HEK293T (cell line): ENCODE measurements around the gene KYNU.
"Not testable (repeated sequence)": the region's sequence is repeated elsewhere in the genome, so short reads cannot be mapped to it uniquely, and the experiment has no call there.

Source experiments
- CTCF ChIA-PET: fragments of 350-600 bp; formaldehyde crosslinking; extraction: SDS; loops from one replicate; lab custom pipeline; 2021; ENCODE audit warnings: antibody characterized with exemption, inconsistent platforms; lab: Yijun Ruan, JAX
- POLR2A ChIA-PET: fragments of 350-600 bp; formaldehyde crosslinking; extraction: SDS; loops from one replicate; lab custom pipeline; 2020; ENCODE audit warnings: antibody characterized with exemption, inconsistent platforms; lab: Yijun Ruan, JAX
- DNase-seq: peaks from one replicate; pipeline ENCODE4 v3.0.0; 2012; ENCODE audit warnings: mixed read lengths; ENCODE audit errors: extremely low spot score
- ARNT ChIP-seq: fragments of 450-650 bp; IDR thresholded peaks from 2 replicates; pipeline ENCODE4 v1.6.1; 2017; ENCODE audit warnings: mild to moderate bottlenecking
- BHLHE40 ChIP-seq: fragments of 450-650 bp; IDR thresholded peaks from 2 replicates; pipeline ENCODE4 v1.6.1; 2016; ENCODE audit warnings: mild to moderate bottlenecking, moderate library complexity, borderline replicate concordance
- CTBP1 ChIP-seq: fragments of 450-650 bp; IDR thresholded peaks from 2 replicates; pipeline ENCODE4 v1.6.1; 2016; ENCODE audit warnings: borderline replicate concordance
- ELF4 ChIP-seq: fragments of 450-650 bp; IDR thresholded peaks from 2 replicates; pipeline ENCODE4 v1.6.1; 2017; ENCODE audit warnings: antibody characterized with exemption
- FOXA1 ChIP-seq: fragments of 450-650 bp; IDR thresholded peaks from 2 replicates; pipeline ENCODE4 v1.6.1; 2016; ENCODE audit warnings: mild to moderate bottlenecking
- FOXK2 ChIP-seq: fragments of 450-650 bp; IDR thresholded peaks from 2 replicates; pipeline ENCODE4 v1.6.1; 2016; ENCODE audit warnings: mild to moderate bottlenecking
- FOXM1 ChIP-seq: fragments of 450-650 bp; IDR thresholded peaks from 2 replicates; pipeline ENCODE4 v1.6.1; 2017; ENCODE audit warnings: mild to moderate bottlenecking, borderline replicate concordance
- HDGF ChIP-seq: fragments of 450-650 bp; IDR thresholded peaks from 2 replicates; pipeline ENCODE4 v1.6.1; 2017; ENCODE audit warnings: antibody characterized with exemption, borderline replicate concordance
- L3MBTL2 ChIP-seq: fragments of 450-650 bp; conservative IDR thresholded peaks from 2 replicates; pipeline ENCODE4 v1.6.1; 2016; ENCODE audit warnings: mild to moderate bottlenecking
- LEF1 ChIP-seq: fragments of 450-650 bp; IDR thresholded peaks from 2 replicates; pipeline ENCODE4 v1.6.1; 2017; ENCODE audit warnings: mild to moderate bottlenecking, borderline replicate concordance
- NFRKB ChIP-seq: fragments of 450-650 bp; IDR thresholded peaks from 2 replicates; pipeline ENCODE4 v1.6.1; 2016; ENCODE audit warnings: mild to moderate bottlenecking, moderate library complexity
- PKNOX1 ChIP-seq: fragments of 450-650 bp; IDR thresholded peaks from 2 replicates; pipeline ENCODE4 v1.6.1; 2016
- SP1 ChIP-seq: fragments of 450-650 bp; IDR thresholded peaks from 2 replicates; pipeline ENCODE4 v1.6.1; 2017
- SUZ12 ChIP-seq: fragments of 450-650 bp; IDR thresholded peaks from 2 replicates; pipeline ENCODE4 v1.6.1; 2016; ENCODE audit warnings: mild to moderate bottlenecking
- TARDBP ChIP-seq: fragments of 450-650 bp; IDR thresholded peaks from 2 replicates; pipeline ENCODE4 v1.6.1; 2016
- ZNF384 ChIP-seq: fragments of 450-650 bp; IDR thresholded peaks from 2 replicates; pipeline ENCODE4 v1.6.1; 2016

The KYNU gene

GRCh38 chr2:142940606-142941223 is 63.3 kb downstream of the KYNU start:
- TF ChIP-seq PKNOX1 (peak; percentile 68), HDGF (no peak)
- CTCF ChIA-PET = no interaction called here
- POLR2A ChIA-PET = no interaction called here
- DNase-seq = no peak

GRCh38 chr2:142942690-142943089 is 65.2 kb downstream of the KYNU start:
- no peak for DNase-seq
- POLR2A ChIA-PET = no interaction called here
- CTCF ChIA-PET = no interaction called here
- no peak for TF ChIP-seq SP1
- no peak for TF ChIP-seq FOXM1
- TF ChIP-seq HDGF = no peak
- no peak for TF ChIP-seq ZNF384
- TF ChIP-seq FOXK2 = no peak
- TF ChIP-seq FOXA1 = no peak
- TF ChIP-seq PKNOX1 = no peak
- no peak for TF ChIP-seq ELF4
- TF ChIP-seq NFRKB = no peak
- no peak for TF ChIP-seq LEF1
- TF ChIP-seq TARDBP = no peak
- no peak for TF ChIP-seq BHLHE40

GRCh38 chr2:142944264-142944663 is 66.8 kb downstream of the KYNU start:
- 0 out of 2 replicates have a peak, but pooled peaks have one; percentile 44 for TF ChIP-seq FOXK2
- no peak for TF ChIP-seq ZNF384
- TF ChIP-seq BHLHE40 = no peak
- no peak for TF ChIP-seq ARNT
- TF ChIP-seq ELF4 = no peak
- TF ChIP-seq SP1 = no peak
- TF ChIP-seq TARDBP = no peak
- no peak for TF ChIP-seq NFRKB
- no peak for TF ChIP-seq FOXA1
- TF ChIP-seq LEF1 = no peak
- TF ChIP-seq CTBP1 = peak; percentile 66; the same call in 1 of the 2 replicates
- peak; percentile 88 for TF ChIP-seq PKNOX1
- no peak for TF ChIP-seq SUZ12
- POLR2A ChIA-PET = no interaction called here
- CTCF ChIA-PET = no interaction called here
- peak; percentile 12 for DNase-seq

- DNase-seq = no peak
Observed at GRCh38 chr2:142944721-142945120, 67.3 kb downstream of the KYNU start.

GRCh38 chr2:142946941-142947340 is 69.5 kb downstream of the KYNU start:
- POLR2A ChIA-PET = no interaction called here
- DNase-seq = no peak
- CTCF ChIA-PET = no interaction called here
- TF ChIP-seq BHLHE40 (no peak), ARNT (no peak), PKNOX1 (no peak), LEF1 (no peak), HDGF (no peak), TARDBP (no peak), FOXM1 (no peak), ELF4 (no peak), CTBP1 (no peak), SUZ12 (no peak), L3MBTL2 (no peak), FOXA1 (no peak), FOXK2 (no peak), ZNF384 (no peak), SP1 (no peak), NFRKB (no peak)

More at GRCh38 chr2:142944721-142945120, 67.3 kb downstream of the KYNU start:
- ChIA-PET POLR2A (no interaction called here), CTCF (no interaction called here)
- TF ChIP-seq PKNOX1 (no peak), LEF1 (no peak), FOXM1 (no peak), ELF4 (no peak), L3MBTL2 (no peak), TARDBP (no peak), HDGF (no peak), CTBP1 (no peak), FOXK2 (no peak), SP1 (no peak), SUZ12 (no peak), BHLHE40 (no peak), ARNT (no peak), NFRKB (no peak), FOXA1 (no peak), ZNF384 (no peak)

- CTCF ChIA-PET, DNase-seq, POLR2A ChIA-PET: not testable (repeated sequence)
Observed at GRCh38 chr2:142948723-142949122, 71.3 kb downstream of the KYNU start.

- DNase-seq, POLR2A ChIA-PET, CTCF ChIA-PET: not testable (repeated sequence)
Observed at GRCh38 chr2:142950323-142950722, 72.9 kb downstream of the KYNU start.
